Endothelial cell of umbilical vein (primary cell): ENCODE results near the gene GRK5. TPM values are rescaled to one million over a fixed set of nuclear protein-coding genes. Genes with fewer than 3 reads are reported as not detected.

ENCODE experiments used
- BruUV-seq: library from RNA; stranded (reverse); fragments of 400-500 nt; replicated peaks from 2 replicates; lab custom pipeline; 2021; lab: Mats Ljungman, UMichigan
- CTCF ChIA-PET: fragments of 300-600, 350-600 bp; sonication (Branson Sonifier 250); formaldehyde crosslinking; loops from one replicate; lab custom pipeline; 2021; ENCODE audit warnings: antibody characterized with exemption, inconsistent platforms; lab: Charles Lee
- POLR2A ChIA-PET: fragments of 300-600, 350-600 bp; sonication (Branson Sonifier 250); formaldehyde crosslinking; loops from one replicate; lab custom pipeline; 2021; ENCODE audit warnings: antibody characterized with exemption, inconsistent platforms; lab: Charles Lee
- DNase-seq: peaks from one replicate; pipeline ENCODE4 v3.0.0-alpha.2; 2011; ENCODE audit warnings: low read depth, low spot score
- FAIRE-seq: peaks from 2 replicates; lab custom pipeline; 2011; peaks lifted over from hg19 to GRCh38; lab: Jason Lieb, UNC
- H2AFZ ChIP-seq: 2 replicates; pipeline ENCODE4 v1.6.0; 2012; ENCODE audit warnings: low read depth, low read length, control low read depth, inconsistent platforms
- H3K27ac ChIP-seq: 2 replicates; pipeline ENCODE4 v1.5.1; 2011; ENCODE audit warnings: low read depth, mild to moderate bottlenecking, control low read depth, low read length, moderate library complexity; ENCODE audit not compliant: insufficient read depth
- H3K27me3 ChIP-seq, 2 experiments: 2 replicates each; pipeline versions ENCODE4 v1.6.0 to v1.6.1; 2011; ENCODE audit warnings: low read length in 2 of 2, mixed read lengths in 1 of 2; ENCODE audit not compliant: control insufficient read depth in 2 of 2, insufficient read depth in 2 of 2
- H3K36me3 ChIP-seq, 2 experiments: 2 replicates in 1 of 2; 3 replicates in 1 of 2; pipeline ENCODE4 v1.5.1; 2011; ENCODE audit warnings: low read length in 2 of 2, mild to moderate bottlenecking in 1 of 2, moderate library complexity in 1 of 2; ENCODE audit not compliant: control insufficient read depth in 2 of 2, insufficient read depth in 2 of 2; ENCODE audit errors: extremely low read depth in 1 of 2
- H3K4me1 ChIP-seq: 3 replicates; pipeline ENCODE4 v1.5.1; 2011; ENCODE audit warnings: mild to moderate bottlenecking, low read length; ENCODE audit not compliant: control insufficient read depth, insufficient read depth; ENCODE audit errors: extremely low read depth
- H3K4me2 ChIP-seq: 2 replicates; pipeline ENCODE4 v1.6.1; 2011; ENCODE audit warnings: low read length, control low read depth, mixed read lengths; ENCODE audit not compliant: insufficient read depth
- H3K4me3 ChIP-seq, 3 experiments: fragments of 200-600 bp in 1 of 3; sonication (generic), shearing (Covaris generic) in 1 of 3; replicated peaks in 1 of 3; 2 replicates each; pipeline ENCODE4 v1.5.1; 2011 to 2016; ENCODE audit warnings: control low read depth in 3 of 3, low read length in 3 of 3, mild to moderate bottlenecking in 2 of 3, inconsistent platforms in 1 of 3, low read depth in 1 of 3, moderate library complexity in 1 of 3; ENCODE audit not compliant: insufficient read depth in 1 of 3
- H3K79me2 ChIP-seq: 2 replicates; pipeline ENCODE4 v1.6.0; 2012; ENCODE audit warnings: low read length, inconsistent platforms; ENCODE audit not compliant: control insufficient read depth, insufficient read depth
- H3K9ac ChIP-seq: replicated peaks from 2 replicates; pipeline ENCODE3; 2011; ENCODE audit warnings: low read length, control low read depth; ENCODE audit not compliant: insufficient read depth; ENCODE audit errors: extremely low read depth
- H3K9me1 ChIP-seq: replicated peaks from 3 replicates; pipeline ENCODE4 v1.6.0; 2011; ENCODE audit warnings: mild to moderate bottlenecking, low read length; ENCODE audit not compliant: control insufficient read depth, insufficient read depth; ENCODE audit errors: extremely low read depth
- H3K9me3 ChIP-seq: replicated peaks from 2 replicates; pipeline ENCODE4 v1.5.1; 2012; ENCODE audit warnings: low read length, inconsistent platforms; ENCODE audit not compliant: control insufficient read depth, insufficient read depth
- H4K20me1 ChIP-seq: replicated peaks from 2 replicates; pipeline ENCODE3; 2011; ENCODE audit warnings: mild to moderate bottlenecking, low read length; ENCODE audit not compliant: control insufficient read depth, insufficient read depth; ENCODE audit errors: extremely low read depth
- CTCF ChIP-seq, 2 donors: IDR thresholded peaks; 1 replicate in 1 of 2; 2 replicates in 1 of 2; pipeline ENCODE4 v1.5.1; 2011; ENCODE audit warnings: low read length in 2 of 2, mild to moderate bottlenecking in 2 of 2, moderate library complexity in 2 of 2, control low read depth in 1 of 2, inconsistent platforms in 1 of 2, low read depth in 1 of 2; ENCODE audit not compliant: insufficient read depth in 1 of 2; ENCODE audit errors: extremely low read depth in 1 of 2
- GATA2 ChIP-seq: IDR thresholded peaks from 2 replicates; pipeline ENCODE4 v1.7.0; 2011; ENCODE audit warnings: low read depth, mild to moderate bottlenecking, moderate library complexity, mixed read lengths, low read length; ENCODE audit not compliant: insufficient read length, insufficient read depth
- MYC ChIP-seq: IDR thresholded peaks from one replicate; pipeline ENCODE4 v1.6.1; 2011; ENCODE audit warnings: mild to moderate bottlenecking, low read depth, low read length
- POLR2A ChIP-seq: IDR thresholded peaks from 2 replicates; pipeline ENCODE4 v1.6.1; 2012; ENCODE audit warnings: low read depth, mild to moderate bottlenecking, control low read depth, low read length
- POLR2AphosphoS5 ChIP-seq: IDR thresholded peaks from 2 replicates; pipeline ENCODE4 v1.6.1; 2012; ENCODE audit warnings: low read depth, mild to moderate bottlenecking, control low read depth, low read length, moderate library complexity; ENCODE audit not compliant: insufficient read depth
- dilution Hi-C: fragments of 300-500 bp; cut with MboI; formaldehyde crosslinking; loops from one replicate; pipeline ENCODE4 v1.15.0; 2019; ENCODE audit warnings: low sequenced_read_pairs; ENCODE audit not compliant: extremely low pct_ligation_motif_present
- intact Hi-C: fragments of 100-400 bp; cut with micrococcal nuclease; formaldehyde crosslinking; loops from one replicate; pipeline ENCODE4 v1.10.0; 2022
- polyA plus RNA-seq, 4 experiments: library from polyadenylated mRNA; depleted of rRNA in 3 of 4; stranded (reverse) in 3 of 4; unstranded in 1 of 4; fragments of >200 nt; gene quantifications; 2 replicates each; pipeline versions ENCODE4 v1.2.1 to v1.2.3, GENCODE V29; 2011 to 2012; ENCODE audit warnings: missing spikeins in 1 of 4
- total RNA-seq: library from RNA; stranded (reverse); gene quantifications from 2 replicates; pipeline ENCODE4 v1.2.3, GENCODE V29; 2021

GRK5 gene
- total and polyA plus RNA-seq, 2 donors (not counting 3 experiments of a cell fraction or from before 2014, with no cell fraction given): 13.1 to 29.5 TPM

GRCh38 chr10:119199231-119199992, 8.0 kb upstream of the GRK5 start:
- H3K36me3 ChIP-seq: no peaks in the 10 kb centered on the region
- no peak overlapping the region for H3K4me2 ChIP-seq
- no peaks in the 10 kb centered on the region for H3K9me1 ChIP-seq
- intact Hi-C loops (loop anchor here (1.0 to 2.0 kb wide), 6 partner anchors 21 to 397 kb away; partner anchors contain the start of genes PRDX3 and TIAL1), dilution Hi-C loops (no loop called here)
- no peaks in the 10 kb centered on the region for H3K79me2 ChIP-seq
- no peak for TF ChIP-seq MYC
- peak; percentile 78 to 81 for TF ChIP-seq CTCF (IDR thresholded peaks at IDR 0.05; ENCODE audit: extremely low read depth in 1 of 2, insufficient read depth in 1 of 2, low read depth in 1 of 2, low read length in 2 of 2)
- no peaks in the 10 kb centered on the region for H4K20me1 ChIP-seq
- no peaks in the 10 kb centered on the region for H3K9me3 ChIP-seq
- ChIA-PET CTCF (interaction anchor here (0.6 to 6.6 kb wide), 74 partner anchors 8 to 660 kb away, joined by 3 to 245 read pairs (median 5); partner anchors contain the start of genes GRK5 and RGS10), POLR2A (interaction anchor here (1.0 to 1.2 kb wide), 2 partner anchors 72 to 246 kb away, joined by 3 read pairs; no protein-coding TSS in a partner anchor)
- FAIRE-seq (peak; percentile 78), DNase-seq (peak; percentile 82)
- no peaks in the 10 kb centered on the region for H3K27me3 ChIP-seq
- H3K9ac ChIP-seq: no peak overlapping the region
- no TSS peak for BruUV-seq
- H3K4me3 ChIP-seq: no peak overlapping the region
- H2AFZ ChIP-seq: no peak overlapping the region
- H3K4me1 ChIP-seq: peaks cover 31% of the 10 kb centered on the region
- no peak overlapping the region for H3K27ac ChIP-seq

- no TSS peak for BruUV-seq
- no peak overlapping the region for H3K4me3 ChIP-seq
- DNase-seq (no peak), FAIRE-seq (no peak)
- TF ChIP-seq GATA2: no peak
- TF ChIP-seq CTCF (IDR thresholded peaks at IDR 0.05; ENCODE audit: extremely low read depth in 1 of 2, insufficient read depth in 1 of 2, low read depth in 1 of 2, low read length in 2 of 2): no peak
- no peak for TF ChIP-seq POLR2AphosphoS5
- TF ChIP-seq POLR2A: no peak
- H3K27me3 ChIP-seq: no peaks in the 10 kb centered on the region
- no peaks in the 10 kb centered on the region for H3K9me3 ChIP-seq
- dilution Hi-C loops: no loop called here
- no peak overlapping the region for H2AFZ ChIP-seq
- no peaks in the 10 kb centered on the region for H4K20me1 ChIP-seq
- H3K79me2 ChIP-seq: no peaks in the 10 kb centered on the region
- no peaks in the 10 kb centered on the region for H3K36me3 ChIP-seq
- H3K9ac ChIP-seq: no peak overlapping the region
- H3K9me1 ChIP-seq: no peaks in the 10 kb centered on the region
- ChIA-PET POLR2A (no interaction called here), CTCF (interaction anchor here (1.1 to 6.6 kb wide), 4 partner anchors 245 to 401 kb away, joined by 5 to 245 read pairs (median 48); partner anchors contain the start of gene RGS10)
- H3K27ac ChIP-seq: no peak overlapping the region
- intact Hi-C loops: loop anchor here (10.0 kb wide), 1 partner anchor 454 kb away; the partner anchor contains the start of gene BAG3
- peaks cover 38% of the 10 kb centered on the region for H3K4me1 ChIP-seq
- no peak overlapping the region for H3K4me2 ChIP-seq
Observed at GRCh38 chr10:119201233-119201632, 6.1 kb upstream of the GRK5 start.
